Body of pancreas (tissue), 4 donors: ENCODE data around the gene USH2A. TPM values are rescaled to one million over a fixed set of nuclear protein-coding genes. Genes with fewer than 3 reads are reported as not detected.

Experiments
- ATAC-seq: fragments of 150-250 bp; one replicate; pipeline ENCODE4 v1.9.1; 2016
- DNase-seq, 4 donors: peaks; one replicate each; pipeline ENCODE4 v3.0.0-alpha.2; 2019
- H3K27ac ChIP-seq, 4 donors: fragments of 200-600 bp; sonication (generic); 1 replicate in 3 of 4; 2 replicates in 1 of 4; pipeline versions ENCODE4 v1.5.1 to v1.6.1; 2016 to 2019; ENCODE audit warnings: mild to moderate bottlenecking in 1 of 4, mixed read lengths in 1 of 4, moderate library complexity in 1 of 4
- H3K27me3 ChIP-seq, 2 donors: fragments of 200-600 bp; sonication (generic); one replicate each; pipeline ENCODE4 v1.6.0; 2016; ENCODE audit warnings: mild to moderate bottlenecking in 1 of 2
- H3K36me3 ChIP-seq, 2 donors: fragments of 200-600 bp; sonication (generic); replicated peaks in 1 of 2; 2 replicates each; pipeline ENCODE4 v1.5.1; 2016; ENCODE audit warnings: low read depth in 2 of 2; ENCODE audit not compliant: insufficient read depth in 1 of 2
- H3K4me1 ChIP-seq: fragments of 200-600 bp; sonication (generic); one replicate; pipeline ENCODE4 v1.6.0; 2016
- H3K4me3 ChIP-seq, 2 donors: fragments of 200-600 bp; sonication (generic); 1 replicate in 1 of 2; 2 replicates in 1 of 2; pipeline ENCODE4 v1.5.1; 2016 to 2019
- H3K9me3 ChIP-seq, 3 donors: fragments of 200-600 bp; sonication (generic); 1 replicate in 2 of 3; 2 replicates in 1 of 3; pipeline ENCODE4 v1.5.1; 2016
- CTCF ChIP-seq, 7 experiments: fragments of 450-650 bp in 4 of 7; fragments of 200-600 bp in 3 of 7; sonication (generic) in 3 of 7; IDR thresholded peaks; one replicate each; pipeline ENCODE4 v1.5.1; 2016 to 2019; ENCODE audit warnings: antibody characterized with exemption in 7 of 7
- POLR2A ChIP-seq, 3 donors: fragments of 450-650 bp; IDR thresholded peaks; one replicate each; pipeline ENCODE4 v1.6.1; 2016; ENCODE audit warnings: antibody characterized with exemption in 3 of 3, mild to moderate bottlenecking in 2 of 3
- WGBS, 2 donors: methylation state at CpG; one replicate each; pipeline ENCODE4 v1.1.5; 2017; 5-methylcytosine and 5-hydroxymethylcytosine counted together
- intact Hi-C: fragments of 100-400 bp; cut with DNase I; formaldehyde crosslinking; loops from one replicate; pipeline ENCODE4 v1.15.1; 2023
- total RNA-seq, 2 donors: library from RNA; depleted of rRNA; stranded (reverse); fragments of >200 nt; gene quantifications; one replicate each; pipeline ENCODE4 v1.1.0, GENCODE V29; 2016

Gene USH2A
- total RNA-seq, 2 donors from 2014 or later = 0.26 to 0.33 TPM

GRCh38 chr1:216258856-216259255 is 164.4 kb downstream of the USH2A start:
- DNase-seq (no peak), ATAC-seq (no peak)
- TF ChIP-seq CTCF (IDR thresholded peaks at IDR 0.05) (no peak), POLR2A (IDR thresholded peaks at IDR 0.05) (no peak)
- Histone ChIP-seq H3K9me3 (no peaks in the 10 kb centered on the region), H3K36me3 (no peaks in the 10 kb centered on the region), H3K4me3 (no peak overlapping the region), H3K4me1 (no peaks in the 10 kb centered on the region), H3K27me3 (no peaks in the 10 kb centered on the region), H3K27ac (no peak overlapping the region)
- 79 to 91% methylated on average over 1 of the region's 1 CpG for WGBS, 2 donors
- intact Hi-C loops = no loop called here

DNA sequence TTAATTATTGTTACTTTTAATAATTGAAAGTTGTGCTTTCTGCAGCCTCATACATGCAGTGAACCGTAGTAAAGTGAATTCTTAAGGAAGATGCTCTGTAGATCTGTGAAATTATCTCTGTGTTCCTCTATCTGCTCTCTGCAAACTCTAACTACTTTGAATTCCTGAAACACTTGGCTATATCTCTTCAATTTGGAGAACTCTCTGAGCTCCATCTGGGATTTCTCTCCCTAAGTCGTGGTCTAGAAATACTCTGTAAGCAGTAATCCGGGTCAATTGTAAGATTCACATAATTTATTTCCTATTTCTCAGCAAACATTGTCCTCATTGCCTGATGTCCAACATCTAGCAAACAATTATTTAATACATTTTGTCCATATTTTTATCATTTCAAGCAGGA is 164.9 kb downstream of the USH2A start:
- ATAC-seq (no peak), DNase-seq (no peak)
- no peaks in the 10 kb centered on the region for H3K4me1 ChIP-seq
- 49 to 56% methylated on average over 3 of the region's 3 CpGs for WGBS, 2 donors
- H3K4me3 ChIP-seq = no peak overlapping the region
- no peaks in the 10 kb centered on the region for H3K36me3 ChIP-seq
- H3K27ac ChIP-seq = no peak overlapping the region
- no peaks in the 10 kb centered on the region for H3K27me3 ChIP-seq
- TF ChIP-seq POLR2A (IDR thresholded peaks at IDR 0.05) (no peak), CTCF (IDR thresholded peaks at IDR 0.05) (no peak)
- H3K9me3 ChIP-seq = no peaks in the 10 kb centered on the region
- intact Hi-C loops = no loop called here

DNA sequence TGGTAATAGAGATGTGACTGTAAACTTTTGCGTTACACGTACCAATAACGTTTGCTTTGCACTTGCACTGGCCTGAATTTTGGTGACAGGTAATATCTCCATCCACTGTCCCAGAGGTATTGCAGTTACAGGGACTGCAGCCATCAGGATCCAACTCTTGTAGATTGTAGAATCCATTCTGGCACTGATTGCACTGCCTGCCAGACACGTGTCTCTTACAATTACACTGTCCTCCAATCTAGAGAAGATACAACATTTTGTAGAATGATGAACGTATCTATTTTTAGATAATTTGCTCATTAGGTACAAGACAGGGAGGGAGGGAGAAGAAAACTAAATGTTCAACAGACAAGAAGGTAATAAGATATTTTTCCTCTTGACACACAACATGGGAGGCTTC is 172.4 kb downstream of the USH2A start:
- no peak for DNase-seq
- no peak overlapping the region for H3K27ac ChIP-seq
- H3K27me3 ChIP-seq = no peaks in the 10 kb centered on the region
- no peak for TF ChIP-seq CTCF (IDR thresholded peaks at IDR 0.05)
- no peak for TF ChIP-seq POLR2A (IDR thresholded peaks at IDR 0.05)
- no peaks in the 10 kb centered on the region for H3K4me1 ChIP-seq
- no peak for ATAC-seq
- no peaks in the 10 kb centered on the region for H3K36me3 ChIP-seq
- no peaks in the 10 kb centered on the region for H3K9me3 ChIP-seq
- no peak overlapping the region for H3K4me3 ChIP-seq
- intact Hi-C loops = no loop called here
- WGBS, 2 donors = 59 to 72% methylated on average over 5 of the region's 5 CpGs

DNA sequence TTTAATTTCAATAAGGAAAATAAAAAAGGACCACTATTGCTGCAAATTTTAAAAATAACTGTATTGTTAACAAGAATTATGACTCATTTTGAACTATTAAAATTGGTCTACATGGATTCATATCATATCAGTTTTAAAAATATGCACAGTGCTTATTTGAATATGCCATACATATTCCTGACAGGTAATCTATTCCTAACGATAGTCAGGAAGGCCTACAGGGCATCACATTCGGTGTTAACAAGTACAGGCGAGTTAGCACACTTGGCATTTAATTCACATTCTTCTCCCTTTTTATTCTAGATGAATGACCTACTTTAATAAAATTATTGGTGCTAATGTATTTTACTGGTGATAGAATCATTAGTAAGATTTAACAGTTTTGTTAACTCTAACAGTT is 174.6 kb downstream of the USH2A start:
- no peak for ATAC-seq
- H3K9me3 ChIP-seq = no peaks in the 10 kb centered on the region
- no peak overlapping the region for H3K27ac ChIP-seq
- H3K36me3 ChIP-seq = no peaks in the 10 kb centered on the region
- DNase-seq = no peak
- H3K4me3 ChIP-seq = no peak overlapping the region
- H3K27me3 ChIP-seq = no peaks in the 10 kb centered on the region
- TF ChIP-seq POLR2A (IDR thresholded peaks at IDR 0.05) (no peak), CTCF (IDR thresholded peaks at IDR 0.05) (no peak)
- no peaks in the 10 kb centered on the region for H3K4me1 ChIP-seq
- intact Hi-C loops = no loop called here
- WGBS, 2 donors = 66 to 73% methylated on average over 3 of the region's 3 CpGs

DNA sequence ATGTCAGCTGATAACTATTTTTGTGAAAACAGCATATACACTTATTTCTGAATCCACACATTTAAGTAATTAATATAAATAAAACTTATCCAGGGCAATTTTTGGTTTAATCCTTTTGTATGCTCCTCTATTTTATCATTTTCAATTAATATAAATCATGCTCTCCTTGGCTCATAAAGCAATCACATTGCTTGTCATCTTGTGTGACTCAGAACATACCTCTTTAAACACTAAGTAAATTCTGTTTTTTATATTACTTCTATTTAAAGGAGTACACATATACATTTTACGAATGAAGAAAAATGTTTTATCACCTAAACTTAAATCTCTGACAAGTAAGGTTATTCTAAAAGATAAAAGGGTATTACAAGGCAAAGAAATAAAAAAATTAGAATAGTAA is 175.3 kb downstream of the USH2A start:
- Histone ChIP-seq H3K4me1 (no peaks in the 10 kb centered on the region), H3K27ac (no peak overlapping the region), H3K9me3 (no peaks in the 10 kb centered on the region), H3K4me3 (no peak overlapping the region), H3K36me3 (no peaks in the 10 kb centered on the region), H3K27me3 (no peaks in the 10 kb centered on the region)
- ATAC-seq (no peak), DNase-seq (no peak)
- intact Hi-C loops = no loop called here
- WGBS, 2 donors = 52 to 66% methylated on average over 1 of the region's 1 CpG
- no peak for TF ChIP-seq CTCF (IDR thresholded peaks at IDR 0.05)
- TF ChIP-seq POLR2A (IDR thresholded peaks at IDR 0.05) = no peak
